ENCODE results near the gene MYO1A. TPM values are rescaled to one million over a fixed set of nuclear protein-coding genes. Genes with fewer than 3 reads are reported as not detected.

The MYO1A gene
- polyA plus RNA-seq, 1 of the 3 experiments (the other 2 are of a cell fraction): not detected

DNA sequence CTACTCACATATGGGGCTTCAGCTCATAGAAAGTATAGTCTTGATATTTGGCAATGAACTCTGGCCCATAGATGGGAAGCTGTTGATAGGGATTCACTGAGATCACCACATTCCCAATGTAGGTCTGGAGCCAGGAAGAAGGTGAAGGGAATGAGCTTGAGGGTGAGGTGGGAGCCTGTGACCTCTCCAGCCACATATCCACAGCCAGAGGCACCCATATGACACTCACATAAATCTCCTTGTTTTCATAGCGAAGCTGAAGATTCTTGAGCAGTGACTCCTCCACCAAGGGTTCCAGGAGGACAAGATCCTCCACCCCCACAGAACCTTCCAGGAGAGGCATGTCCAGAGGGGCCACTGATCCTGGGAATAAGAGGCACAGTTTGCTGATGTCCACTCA, 1.9 kb downstream of the MYO1A start:
- TF ChIP-seq USF1 (IDR thresholded peaks at IDR 0.05; ENCODE audit: borderline replicate concordance, low read depth) (no peak), NRF1 (IDR thresholded peaks at IDR 0.05; ENCODE audit: low read depth, low read length) (no peak), SMC3 (IDR thresholded peaks at IDR 0.05; ENCODE audit: low read depth, low read length) (no peak), FOXM1 (IDR thresholded peaks at IDR 0.05; ENCODE audit: low read depth) (no peak), MXI1 (IDR thresholded peaks at IDR 0.05; ENCODE audit: low read depth, low read length) (no peak), IRF3 (IDR thresholded peaks at IDR 0.05; ENCODE audit: low read depth, low read length) (no peak)
- Histone ChIP-seq H3K27me3 (ENCODE audit: insufficient read depth) (no peaks in the 10 kb centered on the region; the same call in 1 of the 2 replicates), H3K9me3 (no peaks in the 10 kb centered on the region), H3K27ac (ENCODE audit: low read depth in 2 of 2, low read length in 1 of 2) (no peak overlapping the region), H3K9me2 (no peaks in the 10 kb centered on the region), H2AFZ (ENCODE audit: low read depth) (no peak overlapping the region), H3K36me3 (replicated peaks in 1 of 2; ENCODE audit: control insufficient read depth in 1 of 2, insufficient read depth in 2 of 2, low read length in 1 of 2) (no peaks in the 10 kb centered on the region), H3K9ac (no peak overlapping the region), H3K4me1 (ENCODE audit: control insufficient read depth in 1 of 2, insufficient read depth in 2 of 2, low read depth in 1 of 2, low read length in 1 of 2) (no peaks in the 10 kb centered on the region), H3K4me2 (no peak overlapping the region), H3F3A (replicated peaks; ENCODE audit: insufficient read depth) (no peaks in the 10 kb centered on the region), H3K79me2 (ENCODE audit: insufficient read depth) (no peaks in the 10 kb centered on the region), H3K4me3 (ENCODE audit: low read depth in 2 of 2, low read length in 1 of 2) (no peak overlapping the region), H4K20me1 (ENCODE audit: insufficient read depth) (no peaks in the 10 kb centered on the region)
- WGBS (ENCODE audit: low lambda C conversion rate): 13% methylated on average over 1 of the region's 1 CpG
- ChIA-PET POLR2A (no interaction called here), CTCF (interaction anchor here (0.6 to 8.6 kb wide), 6 partner anchors 13 to 206 kb away, joined by 3 to 81 read pairs (median 5); partner anchors contain the start of gene ZBTB39)
- no peak for DNase-seq

DNA sequence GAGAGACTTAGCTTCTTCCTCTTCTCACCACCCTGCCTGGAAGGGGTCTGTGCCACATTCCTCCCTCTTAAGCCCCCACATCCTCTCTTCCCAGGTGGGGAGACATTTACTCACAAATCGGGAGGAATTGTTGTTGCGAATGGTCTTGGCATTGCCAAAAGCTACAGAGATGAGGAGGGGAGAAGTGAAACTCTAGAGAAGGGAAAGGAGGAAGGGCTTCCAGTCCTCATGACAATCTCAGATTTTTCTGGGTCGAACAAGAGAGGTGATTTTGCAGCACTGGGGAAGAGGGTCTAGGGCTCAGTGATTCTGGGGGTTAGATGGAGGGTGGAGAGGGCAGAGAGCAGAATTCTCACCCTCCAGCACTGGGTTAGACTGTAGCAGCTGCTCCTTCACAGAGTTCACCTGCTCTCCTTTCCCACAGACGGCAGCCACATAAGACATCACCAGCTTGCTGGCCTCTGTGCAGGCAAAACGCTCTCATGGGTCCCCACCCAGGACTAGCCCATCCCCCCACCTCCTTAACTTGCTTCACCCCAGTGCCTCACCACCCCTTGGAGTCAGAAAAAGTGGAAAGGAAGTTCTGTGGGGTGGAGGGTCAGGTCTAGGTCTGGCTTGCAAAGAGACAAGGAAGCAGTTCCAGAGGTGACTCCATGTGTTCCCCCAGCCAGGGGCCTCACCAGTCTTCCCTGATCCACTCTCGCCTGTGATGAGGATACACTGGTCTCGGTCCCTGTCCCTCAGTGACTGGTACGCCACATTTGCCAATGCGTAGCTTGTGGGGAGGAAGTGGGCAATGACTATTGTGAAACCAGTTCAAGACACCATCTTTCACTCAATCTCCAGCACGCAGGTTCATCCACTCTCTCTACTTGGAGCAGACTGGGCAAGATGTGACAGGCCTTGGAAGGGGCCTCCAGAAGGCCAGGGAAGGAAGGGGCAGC, 2.7 kb downstream of the MYO1A start:
- H3K36me3 ChIP-seq (replicated peaks in 1 of 2; ENCODE audit: control insufficient read depth in 1 of 2, insufficient read depth in 2 of 2, low read length in 1 of 2): no peaks in the 10 kb centered on the region
- no peak overlapping the region for H3K27ac ChIP-seq (ENCODE audit: low read depth in 2 of 2, low read length in 1 of 2)
- H3K4me2 ChIP-seq: no peak overlapping the region
- no peaks in the 10 kb centered on the region for H4K20me1 ChIP-seq (ENCODE audit: insufficient read depth)
- H3K4me3 ChIP-seq (ENCODE audit: low read depth in 2 of 2, low read length in 1 of 2): no peak overlapping the region
- TF ChIP-seq RCOR1 (IDR thresholded peaks at IDR 0.05; ENCODE audit: low read length) (no peak), IRF3 (IDR thresholded peaks at IDR 0.05; ENCODE audit: low read depth, low read length) (no peak), ELF1 (IDR thresholded peaks at IDR 0.05) (no peak), PBX3 (IDR thresholded peaks at IDR 0.05) (no peak)
- H3K9me3 ChIP-seq: no peaks in the 10 kb centered on the region
- no peaks in the 10 kb centered on the region for H3F3A ChIP-seq (replicated peaks; ENCODE audit: insufficient read depth)
- no peaks in the 10 kb centered on the region for H3K4me1 ChIP-seq (ENCODE audit: control insufficient read depth in 1 of 2, insufficient read depth in 2 of 2, low read depth in 1 of 2, low read length in 1 of 2)
- H3K9ac ChIP-seq: no peak overlapping the region
- H3K27me3 ChIP-seq (ENCODE audit: insufficient read depth): no peaks in the 10 kb centered on the region; the same call in 1 of the 2 replicates
- CTCF ChIA-PET: interaction anchor here (0.7 to 8.6 kb wide), 10 partner anchors 14 to 136 kb away, joined by 3 to 81 read pairs (median 4); partner anchors contain the start of gene ZBTB39
- POLR2A ChIA-PET: no interaction called here
- 43% methylated on average over 10 of the region's 10 CpGs for WGBS (ENCODE audit: low lambda C conversion rate)
- H2AFZ ChIP-seq (ENCODE audit: low read depth): no peak overlapping the region
- no peaks in the 10 kb centered on the region for H3K9me2 ChIP-seq
- no peak for DNase-seq
- H3K79me2 ChIP-seq (ENCODE audit: insufficient read depth): no peaks in the 10 kb centered on the region

All from SK-N-SH (cell line).